Mucosa of descending colon (tissue), 3 donors: ENCODE results near the gene THBS3. TPM values are rescaled to one million over a fixed set of nuclear protein-coding genes. Genes with fewer than 3 reads are reported as not detected.

Experiments used
- ATAC-seq: fragments of 200-7000 bp; cut with Tn5 transposase; one replicate; pipeline ENCODE4 v1.9.1; 2020; ENCODE audit warnings: mild to moderate bottlenecking, moderate library complexity
- DNase-seq, 3 donors: peaks; one replicate each; pipeline ENCODE4 v3.0.0-alpha.2; 2020
- H3K36me3 ChIP-seq: fragments of 200-600 bp; one replicate; pipeline ENCODE4 v1.8.0; 2021; ENCODE audit warnings: low read depth, mild to moderate bottlenecking
- H3K4me1 ChIP-seq: fragments of 200-600 bp; one replicate; pipeline ENCODE4 v1.8.0; 2021; ENCODE audit warnings: low read depth, mild to moderate bottlenecking
- H3K4me3 ChIP-seq: fragments of 200-600 bp; one replicate; pipeline ENCODE4 v1.8.0; 2021; ENCODE audit warnings: mild to moderate bottlenecking
- H3K9me3 ChIP-seq: fragments of 200-600 bp; one replicate; pipeline ENCODE4 v1.8.0; 2021; ENCODE audit warnings: mild to moderate bottlenecking
- CTCF ChIP-seq: fragments of 200-600 bp; IDR thresholded peaks from one replicate; pipeline ENCODE4 v1.8.0; 2022; ENCODE audit warnings: antibody characterized with exemption, mild to moderate bottlenecking
- intact Hi-C, 2 donors: fragments of 100-400 bp; cut with DNase I in 1 of 2; cut with micrococcal nuclease in 1 of 2; formaldehyde crosslinking; loops; one replicate each; pipeline versions ENCODE4 v1.11.0 to v1.11.1; 2022; cut with DNase I, micrococcal nuclease
- total RNA-seq, 3 donors: library from RNA; stranded (reverse); fragmentation: NEBNext Ultra II Directional in 2 of 3; extraction: Animal tissue kit (Norgen Biotek cat#: 25700) in 2 of 3; gene quantifications; one replicate each; pipeline versions ENCODE4 v1.2.1 to v1.2.4, GENCODE V29; 2021 to 2023
- donor health status: DM: no; HTN: no; CAD: no; lungs with moderate emphysema.
- donor health status: DM: no; HTN: no; CAD: no.
- donor health status: DM: no; HTN: yes; CAD: no.

Gene THBS3
- total RNA-seq, 3 donors from 2014 or later: 22.4 to 35.9 (median 33.9) TPM

GRCh38 chr1:155199792-155200191, 7.9 kb downstream of the THBS3 start:
- ATAC-seq: no peak
- no peak for TF ChIP-seq CTCF
- Histone ChIP-seq H3K4me1 (peaks cover 6% of the 10 kb centered on the region), H3K36me3 (no peaks in the 10 kb centered on the region), H3K9me3 (no peaks in the 10 kb centered on the region), H3K4me3 (no peak overlapping the region)
- intact Hi-C loops: no loop called here
- peak in 1 of 3 donors; percentile 2 for DNase-seq

GRCh38 chr1:155198547-155198906, 9.2 kb downstream of the THBS3 start:
- intact Hi-C loops: no loop called here
- H3K36me3 ChIP-seq: no peaks in the 10 kb centered on the region
- no peak for ATAC-seq

GRCh38 chr1:155197901-155198546, 9.7 kb downstream of the THBS3 start:
- ATAC-seq (no peak), DNase-seq (peak in 1 of 3 donors; percentile 29)
- Histone ChIP-seq H3K36me3 (no peaks in the 10 kb centered on the region), H3K4me1 (peaks cover 15% of the 10 kb centered on the region), H3K9me3 (no peaks in the 10 kb centered on the region), H3K4me3 (no peak overlapping the region)
- no peak for TF ChIP-seq CTCF
- intact Hi-C loops: no loop called here

More at GRCh38 chr1:155198547-155198906, 9.2 kb downstream of the THBS3 start:
- DNase-seq: peak in 1 of 3 donors; percentile 17
- no peak for TF ChIP-seq CTCF
- Histone ChIP-seq H3K4me1 (peaks cover 13% of the 10 kb centered on the region), H3K9me3 (no peaks in the 10 kb centered on the region), H3K4me3 (no peak overlapping the region)

GRCh38 chr1:155196893-155197638, 10.6 kb downstream of the THBS3 start:
- Histone ChIP-seq H3K9me3 (no peaks in the 10 kb centered on the region), H3K4me3 (no peak overlapping the region), H3K36me3 (no peaks in the 10 kb centered on the region), H3K4me1 (peaks cover 15% of the 10 kb centered on the region)
- intact Hi-C loops: no loop called here
- peak in 1 of 3 donors; percentile 50 for DNase-seq
- no peak for ATAC-seq
- TF ChIP-seq CTCF: no peak

- no peak overlapping the region for H3K4me3 ChIP-seq
- intact Hi-C loops: no loop called here
- no peak for ATAC-seq
These were observed 11.4 kb downstream of the THBS3 start for GRCh38 chr1:155196103-155196892.

More at GRCh38 chr1:155196103-155196892, 11.4 kb downstream of the THBS3 start:
- no peaks in the 10 kb centered on the region for H3K9me3 ChIP-seq
- H3K36me3 ChIP-seq: no peaks in the 10 kb centered on the region
- DNase-seq: peak in 1 of 3 donors; percentile 54
- TF ChIP-seq CTCF: no peak
- H3K4me1 ChIP-seq: peaks cover 15% of the 10 kb centered on the region
